HG02884 (cell line): ENCODE results near the gene TUFT1.
"Not testable (repeated sequence)": the region's sequence is repeated elsewhere in the genome, so short reads cannot be mapped to it uniquely, and the experiment has no call there.

Experiments used
- ATAC-seq: cut with Tn5 transposase; IDR thresholded peaks from one replicate; pipeline ENCODE4 v1.9.1; 2021; ENCODE audit warnings: mild to moderate bottlenecking, moderate library complexity; ENCODE audit not compliant: unreplicated experiment

The TUFT1 gene

GRCh38 chr1:151574575-151575529, 34.7 kb downstream of the TUFT1 start:
- no peak for ATAC-seq

- no peak for ATAC-seq
Measured at GRCh38 chr1:151577173-151577572, 37.1 kb downstream of the TUFT1 start.

GRCh38 chr1:151578941-151579340, 38.8 kb downstream of the TUFT1 start:
- ATAC-seq, result no peak

GRCh38 chr1:151579436-151580225, 39.5 kb downstream of the TUFT1 start:
- ATAC-seq, result no peak

GRCh38 chr1:151581451-151581850, 41.3 kb downstream of the TUFT1 start:
- ATAC-seq, result no peak

GRCh38 chr1:151581921-151582320, 41.8 kb downstream of the TUFT1 start:
- no peak for ATAC-seq

GRCh38 chr1:151583796-151584195, 43.7 kb downstream of the TUFT1 start:
- no peak for ATAC-seq

- ATAC-seq, result no peak
Measured at GRCh38 chr1:151584278-151584677, 44.2 kb downstream of the TUFT1 start.

- ATAC-seq, result no peak
Measured at GRCh38 chr1:151584780-151585179, 44.7 kb downstream of the TUFT1 start.

- ATAC-seq, result no peak
Measured at GRCh38 chr1:151585622-151586021, 45.5 kb downstream of the TUFT1 start.

GRCh38 chr1:151590961-151591360, 50.9 kb downstream of the TUFT1 start:
- ATAC-seq, result no peak

GRCh38 chr1:151593730-151594129, 53.6 kb downstream of the TUFT1 start:
- ATAC-seq, result no peak

- no peak for ATAC-seq
Measured at GRCh38 chr1:151594143-151594625, 54.1 kb downstream of the TUFT1 start.

- no peak for ATAC-seq
Measured at GRCh38 chr1:151596166-151596953, 56.3 kb downstream of the TUFT1 start.

- not testable (repeated sequence) for ATAC-seq
Measured at GRCh38 chr1:151602550-151602949, 62.4 kb downstream of the TUFT1 start.

GRCh38 chr1:151604291-151604690, 64.2 kb downstream of the TUFT1 start:
- ATAC-seq, result no peak

- no peak for ATAC-seq
Measured at GRCh38 chr1:151606384-151606783, 66.3 kb downstream of the TUFT1 start.

GRCh38 chr1:151606857-151607256, 66.7 kb downstream of the TUFT1 start:
- ATAC-seq, result no peak

GRCh38 chr1:151610142-151610541, 70.0 kb downstream of the TUFT1 start:
- ATAC-seq, result no peak

- ATAC-seq, result no peak
Measured at GRCh38 chr1:151611288-151611790, 71.2 kb downstream of the TUFT1 start.
